ENCODE data around the gene GPR62.

Gene GPR62

GRCh38 chr3:51938780-51939425 lies 16.3 kb upstream of the GPR62 start:
- DNase-seq (ENCODE audit: low read depth in 1 of 2, low spot score in 1 of 2): no peak

GRCh38 chr3:51940648-51941462 lies 14.3 kb upstream of the GPR62 start:
- DNase-seq (ENCODE audit: low read depth in 1 of 2, low spot score in 1 of 2): no peak

GRCh38 chr3:51941463-51941797 lies 13.8 kb upstream of the GPR62 start:
- no peak for DNase-seq (ENCODE audit: low read depth in 1 of 2, low spot score in 1 of 2)

GRCh38 chr3:51941798-51942602 lies 13.2 kb upstream of the GPR62 start, which contains the start of the genes PARP3 and RRP9:
TSS of gene PARP3 (plus strand) at chr3:51942363. CDS start at chr3:51943356, 993 bp downstream.
TSS of gene RRP9 (minus strand) at chr3:51941904. CDS start at chr3:51941867, 37 bp downstream.
- DNase-seq (ENCODE audit: low read depth in 1 of 2, low spot score in 1 of 2): peak; percentile 98 to 99

- peak in 1 of 2 donors; percentile 37 for DNase-seq (ENCODE audit: low read depth in 1 of 2, low spot score in 1 of 2)
These were observed 12.4 kb upstream of the GPR62 start for GRCh38 chr3:51942603-51943450.

GRCh38 chr3:51943451-51944391 lies 11.5 kb upstream of the GPR62 start:
- no peak for DNase-seq (ENCODE audit: low read depth in 1 of 2, low spot score in 1 of 2)

GRCh38 chr3:51944451-51945021 lies 10.6 kb upstream of the GPR62 start:
- no peak for DNase-seq (ENCODE audit: low read depth in 1 of 2, low spot score in 1 of 2)

- no peak for DNase-seq (ENCODE audit: low read depth in 1 of 2, low spot score in 1 of 2)
These were observed 9.9 kb upstream of the GPR62 start for GRCh38 chr3:51945031-51945840.

GRCh38 chr3:51945926-51946705 lies 9.1 kb upstream of the GPR62 start:
- no peak for DNase-seq (ENCODE audit: low read depth in 1 of 2, low spot score in 1 of 2)

GRCh38 chr3:51946796-51947195 lies 8.4 kb upstream of the GPR62 start:
- DNase-seq (ENCODE audit: low read depth in 1 of 2, low spot score in 1 of 2): no peak

- DNase-seq (ENCODE audit: low read depth in 1 of 2, low spot score in 1 of 2): no peak
These were observed 7.8 kb upstream of the GPR62 start for GRCh38 chr3:51947215-51947900.

GRCh38 chr3:51948016-51948580 lies 7.1 kb upstream of the GPR62 start:
- DNase-seq (ENCODE audit: low read depth in 1 of 2, low spot score in 1 of 2): no peak

GRCh38 chr3:51949121-51949520 lies 6.1 kb upstream of the GPR62 start:
- no peak for DNase-seq (ENCODE audit: low read depth in 1 of 2, low spot score in 1 of 2)

- DNase-seq (ENCODE audit: low read depth in 1 of 2, low spot score in 1 of 2): no peak
These were observed 4.3 kb upstream of the GPR62 start for GRCh38 chr3:51950899-51951298.

GRCh38 chr3:51953445-51953844 lies 1.7 kb upstream of the GPR62 start:
- no peak for DNase-seq (ENCODE audit: low read depth in 1 of 2, low spot score in 1 of 2)

GRCh38 chr3:51954105-51954504 lies 1.1 kb upstream of the GPR62 start:
- no peak for DNase-seq (ENCODE audit: low read depth in 1 of 2, low spot score in 1 of 2)

- DNase-seq (ENCODE audit: low read depth in 1 of 2, low spot score in 1 of 2): no peak
These were observed 468 bp upstream of the GPR62 start for GRCh38 chr3:51954713-51955112.

Data from activated T-helper 1 cell treated with anti-CD3 and anti-CD28 coated beads, Interleukin-2, amount 50 U/mL, for 16 hours (primary cell).